ENCODE measurements around the gene NSMF.

Gene NSMF

DNA sequence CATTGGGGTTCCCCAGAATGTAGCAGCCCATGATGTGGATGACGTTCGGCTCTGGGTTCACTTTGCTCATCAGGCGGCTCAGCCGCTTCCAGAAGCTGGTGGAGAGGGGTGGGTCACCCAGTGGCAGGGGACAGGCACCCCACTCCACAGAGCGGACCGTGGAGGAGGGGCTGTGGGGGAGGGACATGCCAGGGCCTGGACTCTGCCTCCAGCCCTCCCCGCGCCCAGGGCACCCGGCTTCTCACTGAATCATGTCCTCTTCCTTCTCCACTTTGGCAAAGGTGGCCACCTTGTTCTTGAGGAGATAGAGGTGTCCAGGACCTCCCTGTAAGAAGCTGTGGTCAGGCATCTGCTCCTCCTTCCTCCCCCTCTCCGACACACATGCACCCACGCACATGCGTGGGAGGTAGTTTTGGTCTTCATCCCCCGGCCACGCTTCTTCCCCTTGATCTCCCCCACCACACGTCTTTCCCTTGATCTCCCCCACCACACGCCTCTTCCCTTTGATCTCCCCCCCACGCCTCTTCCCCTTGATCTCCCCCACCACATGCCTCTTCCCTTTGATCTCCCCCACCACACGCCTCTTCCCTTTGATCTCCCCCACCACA lies 9.1 kb downstream of the NSMF start:
- no peaks in the 10 kb centered on the region for H3K9me3 ChIP-seq (ENCODE audit: severe bottlenecking)
- no peak overlapping the region for H3K4me3 ChIP-seq (ENCODE audit: low read depth, low read length)
- no peaks in the 10 kb centered on the region for H3K27me3 ChIP-seq (ENCODE audit: insufficient read depth, low read depth, severe bottlenecking)
- H3K27ac ChIP-seq = no peak overlapping the region
- peaks cover 29% of the 10 kb centered on the region for H3K36me3 ChIP-seq
- TF ChIP-seq, protein P1, sequence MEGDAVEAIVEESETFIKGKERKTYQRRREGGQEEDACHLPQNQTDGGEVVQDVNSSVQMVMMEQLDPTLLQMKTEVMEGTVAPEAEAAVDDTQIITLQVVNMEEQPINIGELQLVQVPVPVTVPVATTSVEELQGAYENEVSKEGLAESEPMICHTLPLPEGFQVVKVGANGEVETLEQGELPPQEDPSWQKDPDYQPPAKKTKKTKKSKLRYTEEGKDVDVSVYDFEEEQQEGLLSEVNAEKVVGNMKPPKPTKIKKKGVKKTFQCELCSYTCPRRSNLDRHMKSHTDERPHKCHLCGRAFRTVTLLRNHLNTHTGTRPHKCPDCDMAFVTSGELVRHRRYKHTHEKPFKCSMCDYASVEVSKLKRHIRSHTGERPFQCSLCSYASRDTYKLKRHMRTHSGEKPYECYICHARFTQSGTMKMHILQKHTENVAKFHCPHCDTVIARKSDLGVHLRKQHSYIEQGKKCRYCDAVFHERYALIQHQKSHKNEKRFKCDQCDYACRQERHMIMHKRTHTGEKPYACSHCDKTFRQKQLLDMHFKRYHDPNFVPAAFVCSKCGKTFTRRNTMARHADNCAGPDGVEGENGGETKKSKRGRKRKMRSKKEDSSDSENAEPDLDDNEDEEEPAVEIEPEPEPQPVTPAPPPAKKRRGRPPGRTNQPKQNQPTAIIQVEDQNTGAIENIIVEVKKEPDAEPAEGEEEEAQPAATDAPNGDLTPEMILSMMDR (IDR thresholded peaks at IDR 0.05; ENCODE audit: low read depth, low read length) = no peak
- no peak for DNase-seq

GRCh38 chr9:137449081-137449844 lies 9.9 kb downstream of the NSMF start:
- no peak overlapping the region for H3K27ac ChIP-seq
- no peaks in the 10 kb centered on the region for H3K9me3 ChIP-seq (ENCODE audit: severe bottlenecking)
- TF ChIP-seq, protein P1 (IDR thresholded peaks at IDR 0.05; ENCODE audit: low read depth, low read length) = no peak
- peaks cover 21% of the 10 kb centered on the region for H3K36me3 ChIP-seq
- no peak for DNase-seq
- no peaks in the 10 kb centered on the region for H3K27me3 ChIP-seq (ENCODE audit: insufficient read depth, low read depth, severe bottlenecking)
- H3K4me3 ChIP-seq (ENCODE audit: low read depth, low read length) = no peak overlapping the region

DNA sequence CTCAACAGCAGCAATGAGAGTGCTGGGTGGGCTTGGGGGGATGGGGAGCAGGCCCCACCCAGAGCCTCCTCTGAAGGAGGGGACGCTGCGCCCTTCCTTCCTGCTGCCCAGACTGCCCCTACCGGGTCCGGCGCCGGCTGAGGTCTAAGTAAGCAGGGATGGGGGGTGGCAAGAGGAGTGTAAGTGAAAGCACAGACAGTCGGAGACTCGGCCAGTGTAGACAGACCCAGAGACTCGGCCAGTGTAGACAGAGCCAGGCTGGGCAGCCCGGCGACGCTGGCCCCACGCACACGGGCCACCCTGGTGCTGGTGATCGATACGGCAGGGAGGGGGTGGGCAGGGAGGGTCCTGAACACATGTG lies 10.6 kb downstream of the NSMF start:
- Histone ChIP-seq H3K27me3 (ENCODE audit: insufficient read depth, low read depth, severe bottlenecking) (no peaks in the 10 kb centered on the region), H3K36me3 (peaks cover 19% of the 10 kb centered on the region), H3K9me3 (ENCODE audit: severe bottlenecking) (no peaks in the 10 kb centered on the region), H3K4me3 (ENCODE audit: low read depth, low read length) (no peak overlapping the region), H3K27ac (no peak overlapping the region)
- DNase-seq = no peak
- TF ChIP-seq, protein P1 (IDR thresholded peaks at IDR 0.05; ENCODE audit: low read depth, low read length) = no peak

- Histone ChIP-seq H3K36me3 (peaks cover 13% of the 10 kb centered on the region), H3K27me3 (ENCODE audit: insufficient read depth, low read depth, severe bottlenecking) (no peaks in the 10 kb centered on the region), H3K4me3 (ENCODE audit: low read depth, low read length) (no peak overlapping the region), H3K27ac (no peak overlapping the region), H3K9me3 (ENCODE audit: severe bottlenecking) (no peaks in the 10 kb centered on the region)
- TF ChIP-seq, protein P1 (IDR thresholded peaks at IDR 0.05; ENCODE audit: low read depth, low read length) = no peak
- DNase-seq = no peak
These were observed 11.2 kb downstream of the NSMF start for GRCh38 chr9:137447722-137448601.

DNA sequence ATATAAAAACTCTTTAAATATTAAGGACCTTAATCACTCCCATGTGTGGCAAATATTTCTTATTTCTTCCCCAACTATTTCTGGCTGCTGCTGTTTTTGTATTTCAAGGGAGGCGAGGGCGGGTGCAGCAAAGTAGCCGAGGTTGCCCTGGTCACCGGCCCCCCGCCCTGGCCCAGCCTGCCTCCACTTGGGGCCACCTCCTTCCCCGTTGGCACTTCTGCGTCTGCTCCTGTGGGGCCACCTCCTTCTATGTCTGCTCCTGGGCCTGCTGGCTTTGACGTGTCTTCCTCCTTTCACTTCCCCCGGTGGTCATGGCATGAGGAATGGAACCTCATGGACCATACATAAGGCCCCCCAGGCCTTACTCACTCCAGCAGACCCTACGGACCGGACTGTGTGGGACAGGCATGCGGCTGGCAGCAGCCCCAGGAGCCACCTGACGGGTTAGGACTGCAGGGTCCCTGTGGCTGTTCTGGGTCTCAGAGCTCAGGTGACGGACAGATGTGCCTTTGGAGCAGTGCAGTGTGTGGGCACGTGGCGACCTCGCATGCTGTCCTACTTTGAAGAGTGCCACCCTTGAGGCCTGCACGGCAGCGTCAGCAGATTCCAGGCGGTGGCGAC lies 12.2 kb downstream of the NSMF start:
- Histone ChIP-seq H3K27ac (no peak overlapping the region), H3K36me3 (peaks cover 7% of the 10 kb centered on the region), H3K9me3 (ENCODE audit: severe bottlenecking) (no peaks in the 10 kb centered on the region), H3K27me3 (ENCODE audit: insufficient read depth, low read depth, severe bottlenecking) (no peaks in the 10 kb centered on the region), H3K4me3 (ENCODE audit: low read depth, low read length) (no peak overlapping the region)
- TF ChIP-seq, protein P1 (IDR thresholded peaks at IDR 0.05; ENCODE audit: low read depth, low read length) = no peak
- no peak for DNase-seq

Measured in WERI-Rb-1 (cell line).